MCF 10A (cell line): Measurements from ENCODE around the gene CETP. TPM values are rescaled to one million over a fixed set of nuclear protein-coding genes. Genes with fewer than 3 reads are reported as not detected.

Experiments used
- Bru-seq: library from RNA; stranded (reverse); fragments of 400-500 nt; gene quantifications from one replicate; lab custom pipeline; 2021; lab: Mats Ljungman, UMichigan
- BruChase-seq, 2 experiments: library from RNA; stranded (reverse); fragments of 400-500 nt; gene quantifications; one replicate each; lab custom pipeline; 2021; lab: Mats Ljungman, UMichigan
- BruUV-seq: library from RNA; stranded (reverse); fragments of 400-500 nt; replicated peaks from 2 replicates; lab custom pipeline; 2021; lab: Mats Ljungman, UMichigan
- CTCF ChIA-PET: fragments of 300-600 bp; sonication (Branson Sonifier 250); formaldehyde crosslinking; extraction: SDS; loops from one replicate; lab custom pipeline; 2021; ENCODE audit warnings: antibody characterized with exemption, inconsistent platforms; lab: Yijun Ruan, JAX
- POLR2A ChIA-PET: fragments of 300-600, 350-650 bp; sonication (Branson Sonifier 250); formaldehyde crosslinking; extraction: SDS; loops from one replicate; lab custom pipeline; 2020; ENCODE audit warnings: antibody characterized with exemption, inconsistent platforms; lab: Yijun Ruan, JAX
- DNase-seq: peaks from one replicate; pipeline ENCODE4 v3.0.0-alpha.2; 2018; ENCODE audit not compliant: unreplicated experiment
- H3K27ac Mint-ChIP-seq: one replicate; pipeline ENCODE4 v1.8.0; 2022; ENCODE audit warnings: mild to moderate bottlenecking, low read depth, mixed read lengths; ENCODE audit not compliant: unreplicated experiment
- H3K27me3 Mint-ChIP-seq: one replicate; pipeline ENCODE4 v1.8.0; 2022; ENCODE audit warnings: mixed read lengths; ENCODE audit not compliant: insufficient read depth, unreplicated experiment
- H3K36me3 Mint-ChIP-seq: one replicate; pipeline ENCODE4 v1.8.0; 2022; ENCODE audit warnings: mild to moderate bottlenecking, moderate library complexity, mixed read lengths; ENCODE audit not compliant: insufficient read depth, unreplicated experiment
- H3K4me1 Mint-ChIP-seq: one replicate; pipeline ENCODE4 v1.8.0; 2022; ENCODE audit warnings: mixed read lengths; ENCODE audit not compliant: insufficient read depth, unreplicated experiment
- H3K4me3 Mint-ChIP-seq: one replicate; pipeline ENCODE4 v1.8.0; 2022; ENCODE audit warnings: mild to moderate bottlenecking, moderate library complexity, mixed read lengths; ENCODE audit not compliant: unreplicated experiment
- H3K9me3 Mint-ChIP-seq: one replicate; pipeline ENCODE4 v1.8.0; 2022; ENCODE audit warnings: mixed read lengths; ENCODE audit not compliant: unreplicated experiment
- intact Hi-C: fragments of 100-400 bp; cut with micrococcal nuclease; formaldehyde crosslinking; loops from 2 replicates; pipeline ENCODE4 v1.14.1; 2022
- long read RNA-seq: library from polyadenylated mRNA; stranded (forward); transcript quantifications from one replicate; pipeline ENCODE4 v2.0.0, GENCODE V29; 2022
- total RNA-seq: library from RNA; stranded (reverse); gene quantifications from 2 replicates; pipeline ENCODE4 v1.2.3, GENCODE V29; 2022
- TF ChIP-seq, protein P1 (sequence below): fragments of 200-600 bp; IDR thresholded peaks from one replicate; pipeline ENCODE4 v1.8.0; 2022; ENCODE audit warnings: antibody characterized with exemption, mild to moderate bottlenecking; ENCODE audit not compliant: unreplicated experiment

CETP gene
- not detected in 2 replicates for total RNA-seq
- Bru-seq, nascent RNA, result percentile 12 among the genes with signal in this experiment
- BruChase-seq, experiment 1, labeled RNA remaining after a 6-hour chase, result percentile 45 among the genes with signal in this experiment
- percentile 15 among the genes with signal in this experiment for BruChase-seq, experiment 2, labeled RNA remaining after a 2-hour chase
- long read RNA-seq, result 0 reads

DNA sequence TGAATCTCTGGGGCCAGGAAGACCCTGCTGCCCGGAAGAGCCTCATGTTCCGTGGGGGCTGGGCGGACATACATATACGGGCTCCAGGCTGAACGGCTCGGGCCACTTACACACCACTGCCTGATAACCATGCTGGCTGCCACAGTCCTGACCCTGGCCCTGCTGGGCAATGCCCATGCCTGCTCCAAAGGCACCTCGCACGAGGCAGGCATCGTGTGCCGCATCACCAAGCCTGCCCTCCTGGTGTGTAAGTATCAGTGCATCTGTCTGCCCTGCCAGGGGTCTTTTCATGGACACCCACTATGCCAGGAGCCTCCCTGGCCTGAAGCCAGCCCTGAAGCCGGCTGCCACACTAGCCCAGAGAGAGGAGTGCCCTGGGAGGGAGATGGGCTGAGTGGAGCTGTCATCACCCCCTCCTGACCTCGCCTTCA lies at the start of gene CETP:
Gene CETP (plus strand): TSS at position 100 of the 431 bp plus-strand sequence. CDS start 30 bp downstream, at position 130.
- Mint-ChIP-seq H3K4me1 (peaks cover 5% of the 10 kb centered on the region), H3K27me3 (no peaks in the 10 kb centered on the region), H3K9me3 (no peaks in the 10 kb centered on the region), H3K4me3 (no peak within 1 kb of the TSS), H3K27ac (no peak within 1 kb of the TSS), H3K36me3 (no peaks in the 10 kb centered on the region)
- CTCF ChIA-PET, result interaction anchor here (0.6 to 0.7 kb wide), 2 partner anchors 9 to 324 kb away, joined by 4 read pairs; no protein-coding TSS in a partner anchor
- TF ChIP-seq, protein P1, sequence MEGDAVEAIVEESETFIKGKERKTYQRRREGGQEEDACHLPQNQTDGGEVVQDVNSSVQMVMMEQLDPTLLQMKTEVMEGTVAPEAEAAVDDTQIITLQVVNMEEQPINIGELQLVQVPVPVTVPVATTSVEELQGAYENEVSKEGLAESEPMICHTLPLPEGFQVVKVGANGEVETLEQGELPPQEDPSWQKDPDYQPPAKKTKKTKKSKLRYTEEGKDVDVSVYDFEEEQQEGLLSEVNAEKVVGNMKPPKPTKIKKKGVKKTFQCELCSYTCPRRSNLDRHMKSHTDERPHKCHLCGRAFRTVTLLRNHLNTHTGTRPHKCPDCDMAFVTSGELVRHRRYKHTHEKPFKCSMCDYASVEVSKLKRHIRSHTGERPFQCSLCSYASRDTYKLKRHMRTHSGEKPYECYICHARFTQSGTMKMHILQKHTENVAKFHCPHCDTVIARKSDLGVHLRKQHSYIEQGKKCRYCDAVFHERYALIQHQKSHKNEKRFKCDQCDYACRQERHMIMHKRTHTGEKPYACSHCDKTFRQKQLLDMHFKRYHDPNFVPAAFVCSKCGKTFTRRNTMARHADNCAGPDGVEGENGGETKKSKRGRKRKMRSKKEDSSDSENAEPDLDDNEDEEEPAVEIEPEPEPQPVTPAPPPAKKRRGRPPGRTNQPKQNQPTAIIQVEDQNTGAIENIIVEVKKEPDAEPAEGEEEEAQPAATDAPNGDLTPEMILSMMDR, result no peak
- intact Hi-C loops, result no loop called here
- BruUV-seq, result no TSS peak
- POLR2A ChIA-PET, result interaction anchor here (0.8 to 1.1 kb wide), 2 partner anchors 15 to 30 kb away, joined by 3 to 5 read pairs; partner anchors contain the start of gene HERPUD1
- no peak for DNase-seq

GRCh38 chr16:56912746-56913708 lies 48.7 kb upstream of the CETP start:
- ChIA-PET POLR2A (interaction anchor here (0.9 to 1.5 kb wide), 3 partner anchors 20 to 74 kb away, joined by 3 to 7 read pairs (median 3); no protein-coding TSS in a partner anchor), CTCF (interaction anchor here (0.6 to 0.7 kb wide), 2 partner anchors 48 to 54 kb away, joined by 3 read pairs; no protein-coding TSS in a partner anchor)
- no peaks in the 10 kb centered on the region for H3K36me3 Mint-ChIP-seq
- H3K4me1 Mint-ChIP-seq, result peaks cover 6% of the 10 kb centered on the region
- H3K27me3 Mint-ChIP-seq, result peaks cover 12% of the 10 kb centered on the region
- H3K4me3 Mint-ChIP-seq, result no peak overlapping the region
- no peaks in the 10 kb centered on the region for H3K9me3 Mint-ChIP-seq
- no TSS peak for BruUV-seq
- intact Hi-C loops, result no loop called here
- TF ChIP-seq, protein P1, result no peak
- no peak for DNase-seq
- H3K27ac Mint-ChIP-seq, result no peak overlapping the region

GRCh38 chr16:56914896-56915295 lies 46.9 kb upstream of the CETP start:
- no peaks in the 10 kb centered on the region for H3K36me3 Mint-ChIP-seq
- POLR2A ChIA-PET, result interaction anchor here (0.6 kb wide), 1 partner anchor 68 kb away, joined by 3 read pairs; no protein-coding TSS in a partner anchor
- no peak overlapping the region for H3K27ac Mint-ChIP-seq
- no TSS peak for BruUV-seq
- CTCF ChIA-PET, result no interaction called here
- TF ChIP-seq, protein P1, result no peak
- intact Hi-C loops, result no loop called here
- H3K4me3 Mint-ChIP-seq, result no peak overlapping the region
- peaks cover 30% of the 10 kb centered on the region for H3K27me3 Mint-ChIP-seq
- H3K9me3 Mint-ChIP-seq, result no peaks in the 10 kb centered on the region
- peaks cover 6% of the 10 kb centered on the region for H3K4me1 Mint-ChIP-seq
- DNase-seq, result no peak
